ENCODE measurements around the gene ZGRF1.
"Not testable (repeated sequence)": the region's sequence is repeated elsewhere in the genome, so short reads cannot be mapped to it uniquely, and the experiment has no call there.

ZGRF1 gene

DNA sequence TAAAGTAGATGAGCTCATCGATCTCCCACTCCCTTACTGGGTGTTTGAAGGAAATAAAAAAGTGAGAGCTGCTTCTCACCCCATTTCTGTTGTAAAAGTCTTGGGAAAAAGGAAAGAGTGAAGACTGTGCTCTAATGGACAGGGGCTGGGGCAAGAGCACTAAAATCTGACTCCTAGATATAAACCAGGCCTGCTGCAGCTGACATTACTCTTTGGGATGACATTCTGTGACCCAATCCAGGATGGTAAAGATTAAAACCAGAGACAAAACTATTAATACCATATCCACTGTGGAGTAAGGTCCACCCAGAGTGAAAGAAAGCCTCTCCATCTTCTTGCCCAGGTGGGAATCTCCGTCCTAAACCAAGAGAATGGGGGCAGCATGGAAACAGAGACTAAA lies 100.6 kb downstream of the ZGRF1 start:
- Mint-ChIP-seq H3K27ac (no peak overlapping the region), H3K27me3 (peaks cover 12% of the 10 kb centered on the region), H3K9me3 (no peaks in the 10 kb centered on the region), H3K4me1 (no peaks in the 10 kb centered on the region), H3K4me3 (no peak overlapping the region)
- no peak for DNase-seq
- no peak for ATAC-seq

DNA sequence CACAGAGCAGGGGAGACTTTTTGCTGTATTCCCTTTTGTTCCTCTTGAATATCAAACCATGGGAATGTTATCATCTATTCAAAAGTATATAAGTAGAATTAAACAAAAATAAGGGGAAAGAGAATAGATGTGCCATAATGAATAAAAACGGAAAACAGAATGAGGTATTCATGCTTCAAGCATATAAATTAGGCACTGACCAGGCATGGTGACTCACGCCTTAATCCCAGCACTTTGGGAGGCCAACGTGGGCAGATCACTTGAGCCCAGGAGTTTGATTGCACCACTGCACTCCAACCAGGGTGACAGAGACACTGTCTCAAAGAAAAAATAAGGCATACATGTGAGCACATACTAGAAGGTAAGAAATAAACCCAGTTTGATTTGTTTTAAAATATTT lies 104.4 kb downstream of the ZGRF1 start:
- Mint-ChIP-seq H3K9me3 (no peaks in the 10 kb centered on the region), H3K4me3 (no peak overlapping the region), H3K27ac (no peak overlapping the region), H3K4me1 (no peaks in the 10 kb centered on the region), H3K27me3 (peaks cover 23% of the 10 kb centered on the region)
- ATAC-seq (no peak), DNase-seq (no peak)

DNA sequence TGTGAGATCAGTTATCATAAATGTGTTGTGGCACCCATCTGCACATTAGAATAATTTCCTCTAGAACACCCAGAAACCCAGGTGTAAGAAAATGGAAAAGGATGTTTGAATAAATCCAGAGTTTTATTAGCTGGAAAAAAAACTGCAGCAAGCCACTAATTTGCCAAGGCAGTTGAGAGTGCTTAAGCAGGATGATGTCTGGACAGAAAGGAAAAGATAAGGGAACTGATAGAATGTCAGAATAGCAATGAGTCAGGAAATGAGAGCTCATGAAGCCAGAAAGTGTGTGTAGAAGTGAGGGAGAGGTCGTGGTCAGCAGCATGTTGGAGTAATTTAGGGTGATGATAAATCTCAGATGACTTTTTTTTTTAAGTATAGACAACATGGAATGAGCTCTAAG lies 105.6 kb downstream of the ZGRF1 start:
- Mint-ChIP-seq H3K4me3 (no peak overlapping the region), H3K4me1 (no peaks in the 10 kb centered on the region), H3K27ac (no peak overlapping the region), H3K9me3 (no peaks in the 10 kb centered on the region), H3K27me3 (peaks cover 24% of the 10 kb centered on the region)
- ATAC-seq, result no peak
- no peak for DNase-seq

DNA sequence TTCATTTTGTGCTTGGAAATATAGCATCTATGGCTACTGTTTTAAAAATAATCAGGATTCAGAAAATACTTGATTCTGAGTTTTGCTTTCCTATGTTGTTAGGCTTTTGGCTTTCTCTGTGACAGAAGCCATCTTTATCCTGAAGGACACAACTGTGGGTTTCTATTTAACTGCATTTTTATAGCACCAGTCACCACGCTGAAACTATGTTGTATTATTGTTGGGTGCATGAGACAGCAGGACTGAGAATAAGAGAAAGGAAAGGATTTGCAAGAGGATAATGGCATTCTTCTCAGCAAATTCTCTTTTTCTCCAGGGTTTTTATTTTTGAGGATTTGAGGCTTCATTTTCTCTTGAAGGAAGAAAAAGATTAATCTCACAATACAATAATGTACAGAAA lies 110.6 kb downstream of the ZGRF1 start:
- ATAC-seq (no peak), DNase-seq (no peak)
- peaks cover 59% of the 10 kb centered on the region for H3K27me3 Mint-ChIP-seq
- H3K4me3 Mint-ChIP-seq, result no peak overlapping the region
- peaks cover 27% of the 10 kb centered on the region for H3K4me1 Mint-ChIP-seq
- H3K9me3 Mint-ChIP-seq, result no peaks in the 10 kb centered on the region
- H3K27ac Mint-ChIP-seq, result no peak overlapping the region

DNA sequence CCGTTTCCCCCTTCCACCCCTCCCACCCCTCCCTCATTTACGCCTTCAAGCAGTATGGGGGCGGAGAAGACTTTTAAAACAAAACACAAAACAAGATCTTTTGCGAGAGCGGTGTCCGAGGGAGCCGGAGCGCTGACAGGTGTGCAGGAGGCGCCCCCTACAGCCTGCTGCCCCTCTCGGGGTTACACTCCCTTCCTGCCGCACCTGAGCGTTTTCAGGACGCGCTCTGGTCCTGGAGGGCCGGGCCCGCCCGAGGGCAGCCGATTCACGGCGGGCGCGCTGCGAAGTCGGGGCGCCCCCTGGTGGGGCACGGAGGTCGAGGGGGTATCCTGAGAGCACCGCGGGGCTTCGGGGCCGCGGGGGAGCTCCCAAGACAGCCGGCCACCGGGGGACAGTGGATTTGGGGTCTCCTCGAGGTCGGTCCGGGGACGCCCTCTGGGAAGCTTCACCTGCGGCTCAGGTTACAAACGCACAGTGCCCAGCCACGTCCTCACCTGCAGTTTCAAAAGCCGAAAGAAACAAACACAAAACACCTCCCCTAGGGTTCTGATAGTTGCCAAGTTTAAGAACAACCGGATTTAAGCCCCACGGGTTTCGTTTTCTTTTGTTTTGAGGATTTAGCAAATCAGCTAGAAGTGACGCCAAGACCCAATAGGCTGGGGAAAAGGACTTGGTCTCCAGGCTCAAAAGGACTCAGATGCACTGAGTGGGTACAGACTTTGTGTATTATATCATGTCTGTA lies 112.8 kb downstream of the ZGRF1 start:
- Mint-ChIP-seq H3K4me3 (peak overlapping the region; percentile 78 to 79), H3K27me3 (peaks cover 70% of the 10 kb centered on the region), H3K4me1 (peaks cover 43% of the 10 kb centered on the region), H3K9me3 (no peaks in the 10 kb centered on the region), H3K27ac (no peak overlapping the region)
- DNase-seq (peak; percentile 88 to 89), ATAC-seq (peak; percentile 95)

GRCh38 chr4:112523008-112523721 lies 113.5 kb downstream of the ZGRF1 start:
- Mint-ChIP-seq H3K9me3 (no peaks in the 10 kb centered on the region), H3K27me3 (peaks cover 77% of the 10 kb centered on the region), H3K4me3 (peak overlapping the region; percentile 78 to 79), H3K4me1 (peaks cover 46% of the 10 kb centered on the region), H3K27ac (no peak overlapping the region)
- DNase-seq, result peak; percentile 60 to 61
- peak; percentile 62 for ATAC-seq

DNA sequence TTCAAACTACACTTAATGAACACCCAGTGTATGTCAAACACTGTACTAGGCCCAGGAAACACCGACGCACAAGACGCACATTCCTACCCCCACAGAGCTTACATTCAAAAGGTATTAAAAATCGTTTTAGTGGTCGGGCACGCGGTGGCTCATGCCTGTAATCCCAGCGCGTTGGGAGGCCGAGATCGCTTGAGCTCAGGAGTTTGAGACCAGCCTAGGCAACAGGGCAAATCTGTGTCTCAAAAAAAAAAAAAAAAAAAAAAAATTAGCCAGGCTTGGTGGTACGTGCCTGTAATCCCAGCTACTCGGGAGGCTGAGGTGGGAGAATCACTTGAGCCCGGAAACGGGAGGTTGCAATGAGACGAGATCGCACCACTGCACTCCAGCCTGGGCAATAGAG lies 114.3 kb downstream of the ZGRF1 start:
- Mint-ChIP-seq H3K4me3 (peak overlapping the region; percentile 78 to 79), H3K27me3 (peaks cover 85% of the 10 kb centered on the region), H3K4me1 (peaks cover 53% of the 10 kb centered on the region)
- not testable (repeated sequence) for H3K9me3 Mint-ChIP-seq, ATAC-seq, H3K27ac Mint-ChIP-seq, DNase-seq

- ATAC-seq (no peak), DNase-seq (peak in 1 of 2 donors; percentile 17)
- Mint-ChIP-seq H3K4me1 (peaks cover 64% of the 10 kb centered on the region), H3K27me3 (peaks cover 95% of the 10 kb centered on the region), H3K9me3 (no peaks in the 10 kb centered on the region), H3K4me3 (peak overlapping the region; percentile 72 to 82), H3K27ac (no peak overlapping the region)
Measured at GRCh38 chr4:112521123-112522023, 115.3 kb downstream of the ZGRF1 start.

- no peak overlapping the region for H3K27ac Mint-ChIP-seq
- H3K27me3 Mint-ChIP-seq, result peaks cover 96% of the 10 kb centered on the region
- no peak for ATAC-seq
- peak overlapping the region; percentile 72 to 82 for H3K4me3 Mint-ChIP-seq
- DNase-seq, result no peak
- no peaks in the 10 kb centered on the region for H3K9me3 Mint-ChIP-seq
- peaks cover 71% of the 10 kb centered on the region for H3K4me1 Mint-ChIP-seq
Measured at GRCh38 chr4:112520598-112521122, 116.0 kb downstream of the ZGRF1 start.

- Mint-ChIP-seq H3K9me3 (no peaks in the 10 kb centered on the region), H3K4me3 (peak overlapping the region; percentile 72 to 82), H3K27ac (no peak overlapping the region), H3K27me3 (peaks cover 97% of the 10 kb centered on the region), H3K4me1 (peaks cover 77% of the 10 kb centered on the region)
- DNase-seq, result peak in 1 of 2 donors; percentile 15
- ATAC-seq, result no peak
Measured at GRCh38 chr4:112519689-112520597, 116.8 kb downstream of the ZGRF1 start.

- H3K27ac Mint-ChIP-seq, result no peak overlapping the region
- H3K4me1 Mint-ChIP-seq, result peaks cover 88% of the 10 kb centered on the region
- DNase-seq, result no peak
- H3K27me3 Mint-ChIP-seq, result peaks cover 100% of the 10 kb centered on the region
- no peaks in the 10 kb centered on the region for H3K9me3 Mint-ChIP-seq
- H3K4me3 Mint-ChIP-seq, result no peak overlapping the region
- ATAC-seq, result no peak
Measured at GRCh38 chr4:112518675-112519074, 118.0 kb downstream of the ZGRF1 start.

- H3K27ac Mint-ChIP-seq, result no peak overlapping the region
- DNase-seq, result no peak
- H3K4me1 Mint-ChIP-seq, result peaks cover 82% of the 10 kb centered on the region
- H3K27me3 Mint-ChIP-seq, result peaks cover 97% of the 10 kb centered on the region
- H3K4me3 Mint-ChIP-seq, result peak overlapping the region; percentile 83 to 98
- no peak for ATAC-seq
- H3K9me3 Mint-ChIP-seq, result no peaks in the 10 kb centered on the region
Measured at GRCh38 chr4:112517911-112518310, 118.8 kb downstream of the ZGRF1 start.

- Mint-ChIP-seq H3K4me1 (peaks cover 74% of the 10 kb centered on the region), H3K4me3 (peak overlapping the region; percentile 83 to 98), H3K9me3 (no peaks in the 10 kb centered on the region), H3K27me3 (peaks cover 97% of the 10 kb centered on the region), H3K27ac (no peak overlapping the region)
- ATAC-seq, result no peak
- DNase-seq, result peak; percentile 22 to 36
Measured at GRCh38 chr4:112517067-112517634, 119.6 kb downstream of the ZGRF1 start.

DNA sequence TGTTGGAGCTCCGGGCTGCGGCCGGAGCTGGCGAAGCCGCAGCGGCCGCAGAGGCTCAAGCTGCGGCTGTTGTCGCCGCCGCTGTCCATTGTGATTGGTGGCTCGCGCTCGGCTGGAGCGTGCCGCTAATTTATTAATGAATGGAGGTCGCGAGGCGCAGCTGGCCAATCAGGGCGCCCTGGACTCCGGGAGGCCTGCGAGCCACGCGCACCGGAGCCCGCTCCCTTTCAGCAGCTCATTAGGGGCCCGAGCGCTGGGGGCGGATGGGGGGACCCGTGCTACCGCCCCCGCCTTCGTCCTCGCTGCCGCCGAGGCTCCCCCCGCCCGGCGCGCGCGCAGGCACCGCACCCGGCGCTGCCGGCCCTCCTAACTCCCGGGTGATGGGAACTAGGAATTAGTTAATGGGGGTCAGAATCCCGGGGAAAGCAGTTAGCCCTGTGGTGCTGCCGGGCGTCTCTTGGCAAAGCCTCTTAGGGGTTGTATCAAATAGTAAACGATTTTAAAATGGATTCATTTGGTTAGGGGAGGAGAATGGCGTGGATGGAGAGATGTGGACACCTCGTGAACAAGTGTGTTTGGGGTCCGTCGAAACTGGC lies 120.1 kb downstream of the ZGRF1 start:
- H3K4me3 Mint-ChIP-seq, result peak overlapping the region; percentile 97 to 98
- H3K9me3 Mint-ChIP-seq, result no peaks in the 10 kb centered on the region
- H3K4me1 Mint-ChIP-seq, result peaks cover 70% of the 10 kb centered on the region
- ATAC-seq, result no peak
- peak overlapping the region in 1 of 2 donors; percentile 83 for H3K27ac Mint-ChIP-seq
- H3K27me3 Mint-ChIP-seq, result peaks cover 97% of the 10 kb centered on the region
- DNase-seq, result peak in 1 of 2 donors; percentile 21
